WI38 (cell line): ENCODE data around the gene KATNBL1.
"Not testable (repeated sequence)": the region's sequence is repeated elsewhere in the genome, so short reads cannot be mapped to it uniquely, and the experiment has no call there.

ENCODE experiments used
- H3K4me3 ChIP-seq: 2 replicates; pipeline ENCODE4 v1.5.1; 2011; ENCODE audit warnings: low read depth, mild to moderate bottlenecking, control low read depth, low read length
- CTCF ChIP-seq: IDR thresholded peaks from 2 replicates; pipeline ENCODE4 v1.5.1; 2012; ENCODE audit warnings: low read depth, mild to moderate bottlenecking, control low read depth, low read length

KATNBL1 gene

DNA sequence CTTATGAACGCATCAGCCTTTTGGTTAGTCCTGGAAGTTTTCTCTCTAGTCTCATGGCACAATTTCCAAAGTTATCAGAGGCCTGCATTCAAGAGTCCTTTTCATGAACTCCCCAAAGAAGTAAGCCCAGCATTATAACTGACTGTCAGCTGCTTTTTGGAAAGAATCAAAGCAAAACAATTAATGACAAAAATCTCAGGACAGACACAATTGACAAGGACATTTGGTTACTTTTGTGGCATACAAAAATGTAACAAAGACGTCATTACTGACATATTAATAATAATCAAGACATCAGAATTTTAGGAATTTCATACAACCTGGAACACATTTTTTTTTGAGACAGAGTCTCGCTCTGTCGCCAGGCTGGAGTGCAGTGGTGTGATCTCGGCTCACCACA is 21.2 kb downstream of the KATNBL1 start:
- H3K4me3 ChIP-seq, result no peak overlapping the region
- TF ChIP-seq CTCF, result no peak

DNA sequence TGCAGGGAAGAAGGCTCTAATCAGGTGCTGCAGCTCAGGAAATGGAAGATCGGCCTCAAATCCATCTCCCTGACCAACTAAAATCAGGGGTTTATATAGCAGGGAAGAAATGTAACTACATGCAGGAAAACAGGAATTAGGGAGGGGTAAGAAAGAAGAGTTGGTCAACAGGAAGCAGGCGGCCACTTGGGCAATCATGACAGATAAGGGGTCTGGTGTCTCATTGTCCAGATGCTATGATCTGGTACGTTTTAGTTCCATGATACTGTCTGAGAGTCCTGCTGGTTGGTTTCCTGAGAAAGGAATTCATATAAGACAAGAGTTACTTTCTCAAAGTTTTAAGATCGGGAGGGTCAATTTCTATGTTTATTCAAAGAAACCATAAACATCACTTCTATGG is 24.2 kb downstream of the KATNBL1 start:
- TF ChIP-seq CTCF, result no peak
- H3K4me3 ChIP-seq, result no peak overlapping the region

DNA sequence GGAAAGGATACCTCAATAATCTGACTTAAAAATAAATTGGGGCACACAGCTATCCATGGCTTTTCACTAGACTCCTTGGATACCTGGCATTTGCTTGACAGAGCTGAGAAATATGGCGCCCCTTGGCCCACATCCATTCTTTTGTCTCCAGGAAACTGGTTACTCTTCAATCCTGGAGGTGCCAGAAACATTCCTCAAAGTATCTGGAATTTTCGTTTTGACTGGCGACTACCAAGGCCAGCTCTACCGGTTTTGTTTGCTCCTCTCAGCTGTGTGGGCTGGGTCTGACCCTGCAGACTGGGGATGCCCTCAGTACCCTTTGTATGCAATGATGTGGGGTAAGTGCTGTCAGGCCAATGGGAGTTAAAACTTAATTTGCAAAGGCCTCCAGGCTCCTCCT is 27.0 kb downstream of the KATNBL1 start:
- no peak for TF ChIP-seq CTCF

DNA sequence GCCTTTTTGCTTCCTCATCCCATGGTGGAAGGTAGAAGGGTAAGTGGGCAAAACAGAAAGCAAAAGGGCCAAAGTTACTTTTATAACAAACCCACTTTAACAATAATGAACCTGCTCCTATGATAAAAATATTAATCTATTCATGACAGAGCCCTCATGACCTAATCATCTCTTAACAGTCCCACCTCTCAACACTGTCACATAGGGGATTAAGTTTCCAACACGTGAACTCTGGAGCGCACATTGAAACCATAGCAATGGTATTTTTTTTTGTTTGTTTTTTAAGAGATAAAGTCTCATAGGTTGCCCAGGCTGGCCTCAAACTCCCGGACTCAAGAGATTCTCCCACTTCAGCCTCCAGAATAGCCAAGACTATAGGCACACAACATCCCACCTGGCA is 30.7 kb downstream of the KATNBL1 start:
- no peak overlapping the region for H3K4me3 ChIP-seq

More for the DNA sequence above, 27.0 kb downstream of the KATNBL1 start:
- no peak overlapping the region for H3K4me3 ChIP-seq

DNA sequence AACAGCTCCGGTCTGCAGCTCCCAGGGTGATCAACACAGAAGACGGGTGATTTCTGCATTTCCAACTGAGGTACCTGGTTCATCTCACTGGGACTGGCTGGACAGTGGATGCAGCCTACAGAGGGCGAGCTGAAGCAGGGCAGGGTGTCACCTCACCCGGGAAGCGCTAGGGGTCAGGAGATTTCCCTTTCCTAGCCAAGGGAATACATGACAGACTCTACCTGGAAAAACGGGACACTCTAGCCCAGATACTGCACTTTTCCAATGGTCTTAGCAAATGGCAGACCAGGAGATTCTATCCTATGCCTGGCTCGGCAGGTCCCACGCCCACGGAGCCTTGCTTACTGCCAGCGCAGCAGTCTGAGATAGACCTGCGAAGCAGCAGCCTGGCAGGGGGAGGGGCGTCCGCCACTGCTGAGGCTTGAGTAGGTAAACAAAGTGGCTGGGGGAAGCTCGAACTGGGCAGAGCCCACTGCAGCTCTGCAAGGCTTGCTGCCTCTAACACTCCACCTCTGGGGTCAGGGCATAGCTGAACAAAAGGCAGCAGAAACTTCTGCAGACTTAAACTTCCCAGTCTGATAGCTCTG is 43.8 kb downstream of the KATNBL1 start:
- H3K4me3 ChIP-seq, result not testable (repeated sequence)

More for the DNA sequence above, 30.7 kb downstream of the KATNBL1 start:
- no peak for TF ChIP-seq CTCF

- no peak for TF ChIP-seq CTCF
- no peak overlapping the region for H3K4me3 ChIP-seq
These were observed 48.5 kb downstream of the KATNBL1 start for GRCh38 chr15:34161329-34161963.

DNA sequence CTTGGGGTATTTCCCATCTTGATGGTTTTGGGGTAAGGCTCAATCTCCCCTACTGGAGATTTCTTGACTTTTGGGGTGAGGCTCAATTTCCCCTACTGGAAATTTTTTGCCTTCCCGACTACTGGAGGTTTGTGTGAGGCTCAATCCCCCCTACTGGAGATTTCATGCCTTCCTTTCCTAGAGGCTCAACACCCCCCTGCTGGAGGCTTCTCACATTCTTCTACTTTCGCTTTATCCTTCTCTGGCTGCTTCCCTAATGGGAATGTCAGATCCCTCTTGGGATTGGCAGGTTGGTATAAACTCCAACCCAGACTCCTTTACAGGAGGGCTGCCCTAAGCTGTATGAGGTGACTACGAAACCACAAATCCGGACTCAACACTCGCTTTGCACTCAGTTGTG is 49.2 kb downstream of the KATNBL1 start:
- no peak overlapping the region for H3K4me3 ChIP-seq
- no peak for TF ChIP-seq CTCF

- H3K4me3 ChIP-seq, result no peak overlapping the region
- no peak for TF ChIP-seq CTCF
These were observed 51.5 kb downstream of the KATNBL1 start for GRCh38 chr15:34158355-34158754.
